Activated CD4-positive, alpha-beta T cell treated with anti-CD3 and anti-CD28 coated beads, Interleukin-2, amount 50 U/mL, for 16 hours (primary cell): Measurements from ENCODE around the gene PARL.

ENCODE experiments used
- DNase-seq: peaks from one replicate; pipeline ENCODE4 v3.0.0-alpha.2; 2020

PARL gene

DNA sequence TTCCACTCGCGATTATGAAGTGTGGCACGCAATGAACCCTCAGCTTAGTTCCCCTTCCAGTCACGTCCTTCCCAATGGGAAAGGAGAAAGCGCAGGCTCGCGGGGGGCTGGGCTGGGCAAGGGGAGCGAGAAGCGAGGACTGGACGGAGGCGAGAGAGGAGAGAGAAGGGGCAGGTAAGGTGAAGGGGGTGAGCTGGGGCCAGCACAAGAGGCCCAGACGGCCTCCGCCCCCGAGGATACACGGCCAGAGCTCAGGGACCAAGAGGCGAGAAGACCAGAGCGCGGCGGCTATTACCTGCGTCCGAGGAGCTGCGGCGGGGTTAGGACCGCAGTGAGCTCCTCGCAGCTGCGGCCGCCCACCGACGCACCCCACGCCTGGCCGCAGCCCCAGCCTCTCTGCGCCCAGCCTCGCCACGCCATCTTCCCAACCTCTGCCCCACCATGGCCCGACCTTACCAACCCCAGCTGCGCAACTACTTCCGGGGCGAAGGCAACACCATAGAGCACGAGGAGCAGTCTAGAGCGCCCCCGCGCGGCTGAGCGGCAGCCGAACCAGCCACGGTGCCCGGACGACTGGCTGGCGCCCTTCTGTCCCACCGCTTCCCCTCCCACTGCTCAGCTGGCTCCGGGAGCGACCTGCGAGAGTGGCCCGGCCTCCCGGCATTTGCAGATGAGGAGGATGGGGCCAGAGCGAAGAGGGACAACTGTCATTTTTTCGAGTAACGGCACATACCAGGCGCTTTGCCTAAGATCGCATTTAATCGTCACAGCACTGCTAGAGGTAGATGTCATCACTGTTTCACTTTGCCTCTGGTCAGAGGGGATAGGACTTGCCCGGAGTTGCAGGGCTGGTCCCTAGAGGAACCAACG, at the start of gene PARL:
TSS of gene PARL (minus strand) at position 454 of the 870 bp plus-strand sequence. CDS start at position 420, 34 bp downstream.
- DNase-seq: peak; percentile 97

- DNase-seq: no peak
Observed at GRCh38 chr3:183933160-183933559, 48.5 kb upstream of the PARL start.

DNA sequence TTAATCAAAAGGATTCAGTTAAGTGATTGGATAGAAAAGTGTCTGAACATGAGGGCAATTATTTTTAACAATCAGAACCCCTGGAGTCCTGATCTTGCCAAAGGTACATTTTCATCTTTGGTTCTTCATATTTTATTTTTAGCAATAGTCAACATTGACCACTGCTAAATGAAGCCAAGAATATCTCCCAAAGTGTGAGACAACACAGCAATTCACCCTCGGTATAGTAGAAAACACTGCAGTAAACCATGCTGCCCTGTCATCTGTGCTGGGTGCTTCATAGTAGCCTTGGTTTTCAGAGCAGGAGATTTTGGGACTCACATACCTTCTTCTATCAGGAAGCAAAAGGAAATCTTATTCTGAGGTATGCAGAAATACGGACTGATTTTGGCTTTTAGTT, 47.2 kb upstream of the PARL start:
- no peak for DNase-seq

DNA sequence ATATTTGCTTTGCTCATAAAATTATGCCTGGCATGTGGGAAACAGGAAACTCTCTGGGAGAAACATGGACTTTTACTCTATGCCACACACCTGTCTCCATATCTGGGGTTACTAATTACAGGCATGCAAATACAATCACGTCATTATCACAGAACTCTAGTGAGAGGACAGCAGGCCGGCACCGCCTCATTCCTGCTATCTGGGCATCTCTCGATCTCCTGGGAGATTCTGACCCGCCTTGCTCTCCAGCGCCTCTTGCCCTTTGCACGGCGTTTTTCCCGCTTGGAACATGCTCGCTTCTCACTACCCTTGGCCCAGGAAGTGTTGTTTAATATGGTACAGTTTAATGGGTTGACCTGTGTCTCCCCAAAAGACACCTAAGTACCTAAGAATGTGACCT, 45.4 kb upstream of the PARL start:
- no peak for DNase-seq

DNA sequence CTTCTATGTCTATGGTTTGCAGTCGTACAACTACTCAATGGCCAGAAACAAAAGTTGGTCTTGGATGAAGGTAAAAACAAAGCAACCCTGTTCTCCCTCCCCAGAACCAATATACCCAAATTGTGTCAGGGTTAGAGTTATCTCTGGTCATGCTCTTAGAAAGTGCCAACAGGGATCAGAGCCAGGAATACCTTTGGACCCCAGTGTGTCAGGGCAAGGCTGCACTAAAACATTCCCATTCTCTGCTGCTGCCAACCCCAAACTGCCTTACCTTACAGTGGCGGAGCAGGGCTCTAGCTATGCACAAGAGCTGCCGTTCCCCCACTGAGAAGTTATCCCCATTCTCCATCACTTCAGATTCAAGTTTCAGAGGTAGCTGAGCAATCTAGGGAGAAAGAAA, 42.4 kb upstream of the PARL start:
- no peak for DNase-seq

DNA sequence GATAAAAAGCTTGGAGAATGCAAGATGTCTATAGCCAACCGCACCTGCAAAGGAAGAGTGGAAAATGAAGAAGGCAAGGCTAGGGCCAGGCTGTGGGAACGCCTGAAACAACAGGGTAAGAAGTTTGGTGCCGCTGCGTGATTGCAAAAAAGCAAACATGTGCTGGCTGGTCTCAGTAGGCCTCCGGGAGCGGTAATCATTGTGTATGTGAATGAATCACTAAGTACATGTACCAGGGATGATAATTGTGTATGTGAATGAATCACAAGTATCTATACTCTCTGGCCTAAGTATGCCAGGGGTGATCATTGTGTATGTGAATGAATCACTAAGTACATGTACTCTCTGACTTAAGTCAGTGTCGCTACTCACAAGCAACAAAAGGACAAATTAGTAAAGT, 40.3 kb upstream of the PARL start:
- DNase-seq: no peak

GRCh38 chr3:183924543-183924942, 39.9 kb upstream of the PARL start:
- DNase-seq: no peak

GRCh38 chr3:183922421-183922820, 37.7 kb upstream of the PARL start:
- no peak for DNase-seq

DNA sequence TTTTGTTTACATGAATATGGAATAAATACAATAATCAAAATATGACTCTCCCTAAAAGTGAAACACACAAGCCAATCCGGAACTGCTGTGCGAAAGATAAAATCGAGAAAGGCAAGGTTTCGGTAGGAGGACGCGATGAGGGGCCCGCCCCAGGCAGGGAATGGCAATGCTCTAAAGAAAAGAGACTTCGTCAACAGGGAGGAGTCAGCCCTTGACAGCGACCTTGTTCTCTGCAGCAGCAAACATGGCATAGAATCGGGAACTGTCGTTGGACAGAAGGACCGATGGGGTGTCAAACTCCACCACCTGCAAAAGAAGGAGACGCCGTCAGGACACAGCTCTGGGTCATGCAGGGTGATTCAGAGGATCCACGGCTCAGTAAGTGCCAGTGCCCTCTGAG, 36.4 kb upstream of the PARL start:
- DNase-seq: no peak

DNA sequence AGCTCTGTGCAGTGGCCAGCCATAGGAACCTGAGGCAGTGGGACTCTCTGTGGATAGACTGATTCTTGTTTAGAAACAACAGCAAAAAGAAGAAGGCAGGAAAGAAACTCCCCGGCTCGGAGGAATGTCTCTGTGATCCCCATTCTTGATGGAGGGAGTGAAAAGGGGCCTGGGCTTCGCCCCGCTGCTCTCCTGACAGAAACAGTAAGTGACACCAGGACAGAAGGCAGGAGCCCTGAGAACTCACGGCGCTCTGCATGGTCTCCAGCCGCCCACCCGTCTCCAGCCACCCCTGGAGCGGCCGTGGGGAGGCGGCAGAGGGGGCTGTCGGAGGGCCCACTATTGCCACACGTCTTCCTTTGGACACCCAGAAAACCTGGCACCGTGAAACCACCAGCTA, 35.7 kb upstream of the PARL start:
- DNase-seq: no peak

- DNase-seq: no peak
Observed at GRCh38 chr3:183918178-183918577, 33.5 kb upstream of the PARL start.

DNA sequence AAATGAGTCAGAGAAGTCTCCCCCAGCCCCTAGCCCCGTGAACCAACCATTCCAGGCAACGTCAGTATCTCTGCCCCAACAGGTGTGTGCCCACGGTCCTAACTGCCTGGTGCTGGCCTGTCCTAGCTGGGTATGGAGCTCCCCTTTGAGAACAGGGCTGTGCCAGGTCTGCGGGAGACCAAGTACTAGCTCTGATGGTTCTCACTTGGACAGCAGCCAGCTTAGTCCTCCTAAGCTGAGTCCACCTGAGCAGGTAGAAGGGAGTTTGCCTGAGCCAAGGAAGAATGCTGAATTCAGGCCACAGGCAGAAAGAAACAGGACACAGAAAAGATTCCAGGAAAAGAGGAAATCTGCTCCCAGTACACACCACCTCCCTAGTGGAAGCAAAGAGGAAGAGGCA, 33.1 kb upstream of the PARL start:
- no peak for DNase-seq

DNA sequence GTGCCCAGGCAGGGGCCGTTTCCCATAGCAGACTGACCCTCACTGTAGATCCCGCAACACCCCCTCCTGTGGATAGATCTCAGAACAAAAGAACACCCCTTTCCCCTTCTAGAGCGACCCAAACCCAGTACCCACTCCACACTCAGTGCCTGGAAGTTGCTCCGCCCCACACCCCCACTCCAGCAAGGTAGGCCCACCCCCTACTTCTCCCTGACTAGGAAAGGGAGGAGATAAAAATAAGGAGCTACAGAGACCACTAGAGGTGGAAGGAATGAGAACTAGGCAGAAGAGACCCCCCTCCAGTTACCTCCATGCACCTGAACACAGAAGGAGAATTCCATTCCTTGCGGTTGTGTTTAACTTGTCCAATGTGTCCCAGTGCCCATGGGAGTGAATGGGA, 30.2 kb upstream of the PARL start:
- no peak for DNase-seq

DNA sequence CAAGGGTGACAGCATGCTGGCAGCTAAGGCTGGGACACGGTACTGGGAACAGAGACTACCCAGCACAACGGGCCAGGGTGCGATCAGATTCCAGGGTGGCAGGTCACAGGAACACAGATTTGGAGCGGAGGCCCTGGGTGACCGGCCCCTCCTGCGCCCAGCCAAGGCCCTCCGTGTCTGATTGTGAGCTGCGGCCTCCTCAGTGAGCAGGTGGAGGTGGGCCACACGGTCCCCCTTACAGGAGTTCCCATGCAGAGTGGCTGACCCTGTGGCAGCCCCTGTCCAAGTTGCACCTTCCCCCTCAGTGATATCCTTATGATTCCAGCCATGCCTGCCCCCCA, 28.9 kb upstream of the PARL start:
- DNase-seq: no peak

GRCh38 chr3:183912895-183913579, 28.4 kb upstream of the PARL start:
- DNase-seq: no peak

DNA sequence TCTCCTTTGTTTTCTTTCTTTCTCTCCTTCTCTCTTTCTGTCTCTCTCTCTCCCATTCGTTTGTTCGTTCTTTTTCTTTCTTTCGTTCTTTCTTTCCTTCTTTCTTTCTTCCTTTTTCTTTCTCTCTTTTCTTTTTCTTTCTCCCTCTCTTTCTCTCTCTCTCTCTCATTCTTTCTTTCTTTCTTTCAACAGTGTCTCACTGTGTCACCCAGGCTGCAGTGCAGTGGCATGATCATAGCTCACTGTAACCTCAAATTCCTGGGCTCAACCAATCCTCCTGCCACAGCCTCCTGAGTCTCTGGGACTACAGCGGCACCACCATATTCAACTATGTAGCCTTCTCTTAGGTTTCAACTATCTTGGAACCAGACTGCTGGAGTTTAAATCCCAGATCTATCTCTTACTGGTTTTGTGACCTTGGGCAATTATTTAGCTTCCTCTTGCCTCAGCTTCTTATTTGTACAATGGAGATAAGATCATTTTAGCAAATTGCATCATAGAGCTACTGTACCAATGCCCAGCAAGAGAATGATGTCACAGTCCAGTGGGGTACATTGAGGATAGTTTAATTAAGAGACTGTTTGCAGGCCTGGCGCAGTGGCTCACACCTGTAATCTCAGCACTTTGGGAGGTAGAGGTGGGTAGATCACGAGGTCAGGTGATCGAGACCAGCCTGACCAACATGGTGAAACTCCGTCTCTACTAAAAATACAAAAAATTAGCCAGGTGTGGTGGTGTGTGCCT, 27.3 kb upstream of the PARL start:
- no peak for DNase-seq

GRCh38 chr3:183911087-183911486, 26.4 kb upstream of the PARL start:
- no peak for DNase-seq

GRCh38 chr3:183909030-183909600, 24.4 kb upstream of the PARL start:
- no peak for DNase-seq

DNA sequence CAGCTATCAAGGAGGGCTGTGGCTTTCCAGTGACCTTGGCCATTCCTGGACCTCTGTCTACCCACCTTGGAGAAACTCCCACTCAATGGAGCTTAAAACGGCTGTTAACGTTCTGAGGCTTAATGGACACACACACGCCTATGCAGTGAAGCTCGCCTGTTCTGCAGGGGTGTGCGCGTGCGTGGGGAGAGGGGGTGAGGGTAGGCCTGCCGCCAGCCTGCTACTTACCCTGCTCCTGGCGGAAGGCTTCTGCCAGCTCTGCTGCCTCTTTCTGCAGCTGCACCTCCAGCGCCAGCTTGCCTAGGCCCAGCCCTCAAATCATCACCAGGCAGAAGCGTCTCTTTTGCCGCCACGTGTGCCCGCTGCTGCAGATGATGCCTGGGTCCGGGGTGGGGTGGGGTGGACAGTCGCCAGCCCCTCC, 23.2 kb upstream of the PARL start:
- no peak for DNase-seq

- DNase-seq: no peak
Observed at GRCh38 chr3:183907176-183907575, 22.5 kb upstream of the PARL start.

- no peak for DNase-seq
Observed at GRCh38 chr3:183906234-183906921, 21.7 kb upstream of the PARL start.

GRCh38 chr3:183904833-183905780, 20.4 kb upstream of the PARL start:
- no peak for DNase-seq
